Right renal cortex interstitium (tissue), 3 donors: ENCODE results near the gene RPL7A. TPM values are rescaled to one million over a fixed set of nuclear protein-coding genes. Genes with fewer than 3 reads are reported as not detected.
"Not testable (repeated sequence)": the region's sequence is repeated elsewhere in the genome, so short reads cannot be mapped to it uniquely, and the experiment has no call there.

Source experiments
- DNase-seq, 3 donors: peaks; one replicate each; pipeline ENCODE4 v3.0.0-alpha.2; 2013; ENCODE audit warnings: low read depth in 3 of 3, low spot score in 2 of 3
- polyA plus RNA-seq, 3 donors: library from polyadenylated mRNA; unstranded; fragments of 120-200 nt; gene quantifications; one replicate each; pipeline ENCODE4 v1.2.1, GENCODE V29; 2013; ENCODE audit not compliant: insufficient read length in 3 of 3

Gene RPL7A
- polyA plus RNA-seq, 3 donors: 2,744 to 2,837 (median 2,799) TPM

DNA sequence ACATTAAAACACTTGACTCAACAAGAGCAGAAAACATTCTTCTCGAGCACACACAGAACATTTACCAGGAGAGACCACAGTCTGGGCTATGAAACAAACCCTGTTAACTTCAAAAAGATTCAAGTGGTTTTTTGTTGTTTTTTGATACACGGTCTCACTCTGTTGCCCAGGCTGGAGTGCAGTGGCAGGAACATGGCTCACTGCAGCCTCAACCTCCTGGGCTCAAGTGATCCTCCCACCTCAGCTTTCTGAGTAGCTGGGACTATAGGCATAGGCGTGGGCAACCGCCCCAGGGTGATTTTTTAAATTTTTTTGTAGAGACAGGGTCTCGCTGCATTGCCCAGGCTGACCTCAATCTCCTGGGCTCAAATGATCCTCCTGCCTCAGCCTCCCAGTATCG lies 21.0 kb upstream of the RPL7A start:
- DNase-seq: not testable (repeated sequence)

DNA sequence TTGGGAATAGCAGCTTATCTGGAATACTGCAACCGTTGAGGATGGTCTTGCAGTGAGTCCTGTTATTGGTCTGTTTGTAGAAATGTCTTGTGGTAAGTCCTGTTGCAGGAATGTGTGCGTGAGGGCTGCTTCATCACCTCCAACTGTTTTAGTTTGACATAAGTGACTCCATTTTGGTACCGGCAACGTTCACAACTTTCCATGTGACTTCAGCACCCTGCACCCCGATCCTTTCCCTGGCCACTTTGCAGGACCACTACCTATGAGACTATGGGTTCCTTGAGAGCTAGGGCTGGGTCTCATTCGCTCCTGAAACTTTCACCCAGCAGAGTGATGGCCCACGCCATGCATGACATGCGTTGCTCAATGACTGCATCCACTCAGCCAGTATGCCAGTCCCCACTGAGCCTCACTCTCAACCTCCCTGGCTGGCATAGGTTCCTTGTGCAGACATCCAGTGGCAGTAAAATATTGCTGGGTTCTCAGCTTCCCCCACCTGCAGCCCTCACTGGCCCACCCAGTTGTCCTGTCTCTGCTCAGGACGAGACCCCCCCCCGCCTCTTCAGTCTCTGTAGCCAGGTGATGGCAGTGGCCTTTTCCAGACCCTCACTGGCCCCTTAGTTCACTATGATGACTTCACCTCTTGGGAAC lies 20.1 kb upstream of the RPL7A start:
- DNase-seq: no peak

DNA sequence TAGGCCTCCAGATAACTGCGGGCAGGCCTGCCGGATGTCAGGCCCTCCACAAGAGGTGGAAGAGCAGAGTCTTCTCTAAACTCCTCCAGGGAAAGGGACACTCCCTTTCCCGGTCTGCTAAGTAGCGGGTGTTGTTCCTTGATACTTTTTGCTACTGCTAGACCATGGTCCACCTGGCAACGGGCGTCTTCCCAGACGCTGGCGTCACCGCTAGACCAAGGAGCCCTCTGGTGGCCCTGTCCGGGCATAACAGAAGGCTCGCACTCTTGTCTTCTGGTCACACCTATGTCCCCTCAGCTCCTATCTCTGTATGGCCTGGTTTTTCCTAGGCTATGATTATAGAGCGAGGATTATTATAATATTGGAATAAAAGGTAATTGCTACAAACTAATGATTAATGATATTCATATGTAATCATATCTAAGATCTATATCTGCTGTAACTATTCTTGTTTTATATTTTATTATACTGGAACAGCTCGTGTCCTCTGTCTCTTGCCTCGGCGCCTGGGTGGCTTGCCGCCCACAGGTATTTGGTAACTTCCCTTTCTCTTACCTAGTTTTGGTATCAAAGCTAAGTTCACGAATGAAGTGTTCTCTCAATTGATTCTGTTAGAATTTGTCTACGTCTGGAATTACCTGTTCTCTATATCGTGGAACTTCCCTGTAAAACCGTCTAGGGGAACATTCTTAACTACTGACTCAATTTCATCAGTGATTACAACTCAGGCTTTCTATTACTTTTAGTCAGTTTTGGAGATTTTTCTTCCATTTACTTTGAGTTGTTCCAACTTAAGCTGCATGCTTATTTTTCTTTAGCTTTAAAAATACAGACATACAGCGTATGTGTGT lies 18.5 kb upstream of the RPL7A start:
- DNase-seq: not testable (repeated sequence)

DNA sequence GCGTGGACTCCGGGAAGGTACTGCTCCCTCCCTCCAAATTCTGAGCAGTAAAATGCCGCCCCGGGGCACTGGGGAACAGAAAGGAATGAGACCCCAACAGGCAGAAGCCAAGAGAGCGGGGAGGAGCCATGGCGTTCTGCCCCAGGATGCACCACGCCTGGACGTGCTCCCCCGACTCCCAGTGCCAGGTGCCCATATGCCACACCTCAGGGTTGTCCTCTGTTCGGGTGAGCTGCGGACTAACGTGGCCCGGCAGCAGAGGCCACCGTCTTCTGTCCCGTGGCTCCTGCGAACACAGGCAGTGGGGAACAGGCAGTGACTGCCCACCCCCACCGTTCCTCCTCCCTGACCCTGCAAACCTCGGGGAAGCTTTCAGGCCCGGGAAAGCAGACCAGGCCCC lies 16.8 kb upstream of the RPL7A start:
- no peak for DNase-seq

DNA sequence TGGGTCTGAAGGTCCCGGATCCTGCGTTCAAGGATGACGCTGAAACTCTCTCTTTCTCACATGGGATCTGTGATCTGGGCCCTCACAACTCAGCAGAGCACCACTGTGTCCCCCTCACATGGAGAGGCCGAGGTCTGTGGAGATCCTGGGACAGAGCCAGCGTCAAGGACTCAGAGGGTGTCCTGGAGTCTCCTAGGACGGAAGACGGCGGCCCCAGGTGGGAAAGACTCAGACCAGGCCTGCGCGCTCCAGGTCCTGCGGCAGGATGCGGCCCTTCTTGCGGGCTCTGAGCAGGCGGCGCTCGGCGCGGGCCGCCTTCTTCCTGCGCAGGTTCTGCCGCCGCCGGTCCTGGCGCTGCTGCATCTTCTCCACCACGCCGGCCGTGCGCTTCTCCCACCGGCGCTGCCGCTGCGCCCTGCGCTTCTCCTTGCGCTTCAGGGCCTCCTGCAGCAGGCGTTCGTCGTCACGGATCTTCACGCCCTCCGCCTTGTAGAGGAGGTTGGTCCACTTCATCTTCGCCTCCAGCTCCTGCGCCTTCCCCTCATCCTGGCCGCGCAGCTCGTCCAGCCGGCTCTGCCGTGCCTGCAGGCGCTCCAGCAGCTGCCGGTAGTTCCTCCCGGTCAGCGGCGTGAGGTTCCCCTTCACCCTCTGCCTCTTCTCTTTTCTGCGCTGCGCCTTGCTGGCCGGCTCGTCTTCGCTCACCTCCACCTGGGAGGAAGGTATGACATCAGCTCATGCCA lies 16.2 kb upstream of the RPL7A start:
- no peak for DNase-seq

DNA sequence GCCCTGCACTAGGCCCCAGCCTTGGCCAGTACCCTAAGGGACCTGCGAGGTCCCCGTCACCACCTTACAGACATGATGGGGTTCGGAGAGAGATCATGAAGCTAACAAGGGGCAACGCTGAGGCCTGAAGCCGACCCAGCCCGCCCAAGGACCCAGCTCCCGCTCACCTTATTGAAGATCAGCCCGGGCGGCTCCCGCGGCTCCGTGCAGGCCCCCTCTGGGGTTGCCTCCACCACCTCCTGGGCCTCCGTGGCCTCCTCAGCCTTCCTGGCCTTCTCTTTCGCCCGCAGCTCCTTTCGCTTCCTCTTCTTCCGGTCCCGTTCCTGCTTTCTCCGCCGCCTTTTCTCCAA lies 15.7 kb upstream of the RPL7A start:
- no peak for DNase-seq

DNA sequence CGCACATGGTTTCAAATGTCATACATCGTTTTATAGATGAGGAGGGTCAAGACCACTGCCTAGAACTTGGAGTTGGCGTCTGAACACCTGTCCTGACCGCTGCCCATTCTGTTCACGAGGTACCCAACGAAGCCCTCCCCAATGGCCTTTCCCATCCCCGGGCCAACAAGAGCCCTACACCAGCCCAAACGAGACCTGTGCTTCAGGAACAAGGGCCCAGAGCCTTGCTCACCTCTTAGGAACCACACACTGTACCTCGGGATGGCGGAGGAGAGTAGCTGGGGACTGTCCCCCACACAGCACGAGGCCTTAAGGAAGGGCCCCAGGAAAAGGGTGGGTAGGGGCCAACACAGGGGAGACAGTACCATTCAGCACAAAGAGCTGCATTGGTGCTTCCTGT lies 15.0 kb upstream of the RPL7A start:
- no peak for DNase-seq

DNA sequence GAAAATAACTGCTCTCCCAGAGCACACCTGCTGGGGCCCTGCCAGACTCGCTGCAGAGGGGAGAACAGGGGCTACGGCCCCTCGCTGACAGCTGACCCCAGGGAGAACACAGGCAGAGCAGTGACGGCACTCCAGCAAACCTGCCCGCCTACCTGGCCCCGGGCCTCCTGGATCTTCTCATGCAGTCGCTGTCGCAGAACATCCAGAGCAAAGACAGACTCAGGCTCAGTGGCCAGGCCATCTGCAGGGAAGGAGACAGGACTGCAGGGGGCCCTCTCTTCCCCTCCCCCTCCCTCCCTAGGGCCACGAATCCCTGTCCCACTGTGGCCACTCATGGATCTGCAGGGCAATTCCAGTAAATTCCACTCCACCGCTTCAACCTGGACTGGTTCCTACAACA lies 14.5 kb upstream of the RPL7A start:
- no peak for DNase-seq

DNA sequence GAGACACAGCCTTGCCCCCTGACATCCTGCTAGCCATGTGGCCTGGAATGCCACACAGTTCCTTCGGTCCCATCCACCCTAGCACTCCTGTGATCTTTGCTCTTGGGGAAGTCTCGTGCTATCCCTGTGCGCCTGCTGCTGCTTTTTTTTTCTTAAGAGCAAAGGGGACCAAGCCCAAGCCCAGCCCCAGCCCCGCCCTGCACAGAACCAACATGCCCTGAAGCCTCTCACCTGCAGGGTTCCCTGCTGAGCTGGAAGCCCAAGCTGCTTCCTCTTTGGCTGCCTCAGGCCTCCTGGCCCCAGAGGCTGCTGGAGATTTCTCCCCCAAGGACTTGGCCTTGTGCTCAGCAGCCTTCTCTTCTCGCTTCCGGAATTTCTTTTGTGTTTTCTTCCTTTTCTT lies 13.9 kb upstream of the RPL7A start:
- DNase-seq: no peak

DNA sequence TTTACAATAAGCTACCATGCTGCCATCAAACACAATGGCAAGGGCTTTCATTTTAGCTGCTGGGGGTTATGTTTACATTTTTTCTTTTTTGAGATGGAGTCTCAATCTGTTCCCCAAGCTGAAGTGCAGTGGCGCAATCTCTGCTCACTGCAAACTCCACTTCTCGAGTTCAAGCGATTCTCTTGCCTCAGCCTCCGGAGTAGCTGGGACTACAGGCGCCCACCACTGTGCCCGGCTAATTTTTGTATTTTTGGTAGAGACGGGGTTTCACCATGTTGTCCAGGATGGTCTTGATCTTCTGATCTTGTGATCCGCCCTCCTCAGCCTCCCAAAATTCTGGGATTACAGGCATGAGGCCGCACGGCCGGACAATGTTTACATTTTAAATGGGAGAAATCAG lies 13.1 kb upstream of the RPL7A start:
- DNase-seq: not testable (repeated sequence)

DNA sequence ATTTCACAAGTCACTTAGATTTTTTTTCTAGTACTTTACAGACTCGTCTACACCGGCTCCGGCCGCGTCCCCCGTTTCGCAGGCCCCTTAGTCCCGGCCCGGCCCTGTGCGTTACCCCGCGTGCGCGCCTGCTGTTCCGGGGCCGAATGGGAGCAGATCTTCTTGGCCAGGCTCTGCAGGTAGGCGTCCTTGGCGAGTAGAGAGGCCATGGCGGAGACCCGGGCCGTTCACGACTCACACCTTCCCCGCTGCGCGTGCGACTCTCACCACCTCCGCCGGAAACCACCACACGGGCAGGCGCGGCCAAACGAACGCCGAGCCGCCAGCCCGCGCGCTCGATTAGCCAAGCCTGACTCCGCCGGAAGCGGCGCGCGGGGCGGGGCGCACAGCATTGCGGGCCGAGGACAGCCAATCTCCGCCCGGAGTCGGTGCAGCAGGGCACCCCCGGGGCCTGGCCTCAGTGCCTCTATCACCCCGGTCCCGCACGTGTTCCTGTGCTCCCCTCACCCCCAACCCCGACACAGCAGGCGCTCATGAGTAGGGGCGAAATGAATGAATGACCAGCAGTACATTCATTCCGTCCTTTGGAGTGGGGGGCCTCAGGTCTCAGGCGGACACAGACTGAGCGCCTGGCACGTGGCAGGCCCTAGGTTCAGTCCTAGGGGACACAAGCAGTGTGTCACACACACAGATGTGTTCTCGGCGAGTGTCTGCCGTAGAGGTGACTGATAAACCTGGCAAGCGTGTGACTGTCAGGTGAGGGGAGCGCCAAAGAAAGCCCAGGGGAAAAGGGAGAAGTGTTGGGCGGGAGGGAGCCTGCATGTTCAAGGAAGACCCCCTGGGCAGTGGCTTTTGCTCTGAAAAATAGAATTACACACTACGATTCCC lies 11.8 kb upstream of the RPL7A start, which contains the start of gene SURF6:
Gene SURF6, minus strand, starts transcription at position 265 of the 888 bp plus-strand sequence. Its CDS starts 56 bp downstream, at position 209.
- DNase-seq: peak in 2 of 3 donors; percentile 69 to 83

DNA sequence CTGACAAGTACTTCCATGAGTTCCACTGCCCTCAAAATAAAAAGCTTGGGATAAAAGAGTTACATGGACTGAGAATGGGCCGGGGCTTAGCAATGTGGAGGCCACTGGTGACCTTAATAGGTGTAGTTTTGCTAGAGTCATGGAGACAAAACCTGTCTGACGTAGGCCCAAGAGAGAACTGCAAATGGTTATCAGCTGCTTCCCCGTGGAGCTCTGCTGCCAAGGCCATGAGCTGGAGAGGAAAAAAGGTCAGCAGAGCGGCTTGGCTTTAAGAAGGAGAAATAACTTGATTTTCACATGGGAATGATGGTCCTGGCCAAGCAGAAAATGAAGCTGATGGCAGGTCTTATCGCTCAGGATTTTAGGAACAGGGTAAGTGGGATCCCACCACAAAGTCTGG lies 8.4 kb upstream of the RPL7A start:
- DNase-seq: no peak

DNA sequence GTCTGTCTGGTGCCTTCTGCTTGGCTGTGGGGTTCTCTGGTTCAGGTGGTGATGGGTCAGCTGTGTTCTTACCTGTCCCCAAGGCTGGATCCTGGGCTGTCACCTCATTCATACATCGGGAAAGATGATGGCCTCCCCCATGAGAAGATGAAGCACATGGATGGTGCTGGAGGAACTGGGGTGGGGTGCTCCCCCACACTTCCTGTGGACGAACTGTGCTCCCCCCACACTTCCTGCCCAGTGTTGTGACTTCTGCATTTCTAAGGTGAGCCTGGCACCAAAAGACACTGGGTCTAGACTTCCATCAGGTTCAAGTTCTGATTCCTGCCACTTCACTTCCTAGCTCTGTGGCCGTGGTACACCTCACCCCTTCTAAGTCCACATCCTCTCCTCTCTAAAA lies 7.8 kb upstream of the RPL7A start:
- no peak for DNase-seq

DNA sequence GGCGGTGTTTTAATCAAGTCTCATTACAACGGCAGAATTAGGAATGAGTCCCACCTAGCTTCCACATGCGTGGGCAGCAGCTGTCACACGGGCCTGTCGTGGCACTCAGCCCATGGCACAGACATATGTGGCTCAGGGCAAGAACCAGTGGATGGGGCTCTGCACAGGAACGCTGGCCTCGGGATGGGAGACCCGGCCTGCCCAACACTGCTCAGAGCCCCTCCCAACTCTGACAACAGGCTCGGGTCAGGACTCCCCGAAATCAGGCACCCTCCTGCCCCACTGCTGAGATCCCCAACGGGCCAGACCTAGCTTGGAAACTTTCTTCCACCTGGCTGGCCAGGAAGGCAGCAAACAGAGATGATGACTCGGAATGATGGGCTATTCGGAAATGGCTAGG lies 7.1 kb upstream of the RPL7A start:
- no peak for DNase-seq

DNA sequence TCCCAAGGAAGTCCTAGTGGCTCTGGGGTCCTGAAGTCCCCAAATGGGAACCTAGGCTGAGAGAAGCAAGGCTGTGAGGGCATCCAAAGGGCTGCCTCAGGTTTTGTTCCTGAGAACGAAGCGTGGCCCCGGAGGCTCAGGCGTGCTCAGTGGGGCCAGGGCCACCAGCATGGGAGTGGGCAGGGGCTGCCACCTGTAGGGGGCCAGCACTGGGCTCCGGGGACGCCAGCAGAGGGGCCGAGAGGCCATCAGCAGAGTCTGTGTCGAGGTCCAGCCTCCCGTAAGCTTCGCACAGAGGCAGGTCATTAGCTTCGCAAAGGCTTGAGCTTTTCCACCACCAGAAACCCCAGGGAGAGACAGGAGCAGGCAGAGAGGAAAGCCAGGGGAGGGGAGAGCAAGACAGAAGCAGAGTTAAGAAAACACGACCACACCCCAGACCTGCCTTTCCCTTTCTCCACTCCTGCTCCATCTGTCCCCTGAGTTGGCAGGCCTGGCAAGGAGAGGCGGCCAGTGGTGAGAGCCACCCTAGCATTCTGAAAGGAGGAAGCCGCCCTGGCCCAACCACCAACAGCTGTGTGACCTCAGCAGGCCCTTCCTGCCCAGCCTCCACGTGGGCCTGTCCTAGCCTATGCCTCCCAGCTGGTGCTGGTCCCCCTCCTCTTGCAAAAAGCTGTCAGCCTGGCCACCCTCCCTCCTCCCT lies 6.5 kb upstream of the RPL7A start:
- no peak for DNase-seq

DNA sequence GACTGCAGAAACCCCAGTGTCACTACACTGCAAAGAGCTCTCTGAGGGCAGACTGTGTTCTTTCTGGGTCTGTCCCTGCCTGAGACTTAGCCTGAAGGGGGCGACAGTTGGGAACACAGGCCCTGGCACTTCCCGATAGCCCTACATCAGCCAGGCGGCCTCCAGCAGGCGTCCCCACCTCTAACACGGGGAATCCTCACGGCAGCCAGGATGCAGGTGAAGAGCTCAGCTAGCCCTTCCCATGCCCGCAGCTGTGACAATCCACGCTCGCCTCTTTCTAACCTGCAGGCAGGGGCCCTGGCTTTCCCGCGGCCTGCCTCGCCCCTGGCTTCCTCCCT lies 6.0 kb upstream of the RPL7A start:
- no peak for DNase-seq

DNA sequence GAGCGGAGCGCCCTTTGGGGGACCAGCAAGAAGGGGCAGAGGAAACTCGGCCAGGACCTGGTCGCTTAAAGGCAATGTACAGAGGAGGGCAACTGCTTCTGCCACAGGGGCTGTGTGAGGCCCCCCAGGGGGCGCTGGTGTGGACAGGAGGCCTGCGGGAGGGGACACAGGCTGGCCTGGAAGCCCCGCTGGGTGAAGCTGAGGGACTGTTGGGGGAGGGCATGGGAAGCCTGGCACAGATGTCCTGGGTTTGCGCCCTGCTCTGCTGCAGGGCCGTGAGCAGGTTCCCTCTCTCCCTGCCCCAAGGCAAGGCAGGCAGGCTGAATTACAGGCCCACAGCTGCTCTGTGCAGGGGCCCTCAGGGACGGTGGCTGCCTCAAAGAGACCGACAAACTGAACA lies 5.4 kb upstream of the RPL7A start:
- DNase-seq: no peak

DNA sequence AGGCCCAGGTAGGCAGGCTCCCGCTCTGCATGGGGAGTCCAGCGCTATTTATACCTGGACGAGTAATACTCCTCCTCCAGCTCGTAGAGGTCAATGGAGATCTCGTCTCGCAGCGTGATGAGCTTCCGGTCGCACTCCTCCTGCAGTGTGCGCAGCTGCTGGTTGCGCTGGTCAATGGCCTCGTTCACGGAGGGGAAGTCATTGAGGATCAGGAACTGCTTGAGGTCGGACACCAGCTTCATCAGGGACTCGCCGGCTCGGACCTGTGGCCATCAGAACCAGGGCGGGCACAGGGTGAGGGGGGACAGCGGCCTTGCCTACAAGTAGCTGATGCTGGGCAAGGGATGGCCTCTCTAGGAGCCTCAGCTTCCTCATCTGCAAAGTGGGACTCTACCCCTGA lies 3.9 kb upstream of the RPL7A start:
- DNase-seq: no peak

DNA sequence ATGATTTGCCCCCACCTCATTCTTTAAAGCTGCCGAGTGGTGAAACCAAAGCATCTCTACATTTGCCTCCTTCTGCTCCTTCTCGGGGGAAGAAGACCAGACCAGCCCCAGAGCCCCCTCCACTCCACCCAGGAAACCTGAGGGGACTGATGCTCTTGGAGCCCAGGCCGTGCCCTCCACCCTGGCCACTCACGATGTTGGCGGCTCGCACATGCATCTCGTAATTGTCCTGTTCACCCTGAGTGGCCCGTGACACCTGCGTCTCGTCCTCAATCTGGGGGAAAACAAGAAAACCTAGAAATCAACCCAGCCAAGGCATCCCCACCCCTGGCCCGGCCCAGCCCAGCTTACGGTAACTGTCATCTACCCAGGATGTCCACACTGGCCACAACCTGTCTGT lies 3.0 kb upstream of the RPL7A start:
- DNase-seq: no peak

DNA sequence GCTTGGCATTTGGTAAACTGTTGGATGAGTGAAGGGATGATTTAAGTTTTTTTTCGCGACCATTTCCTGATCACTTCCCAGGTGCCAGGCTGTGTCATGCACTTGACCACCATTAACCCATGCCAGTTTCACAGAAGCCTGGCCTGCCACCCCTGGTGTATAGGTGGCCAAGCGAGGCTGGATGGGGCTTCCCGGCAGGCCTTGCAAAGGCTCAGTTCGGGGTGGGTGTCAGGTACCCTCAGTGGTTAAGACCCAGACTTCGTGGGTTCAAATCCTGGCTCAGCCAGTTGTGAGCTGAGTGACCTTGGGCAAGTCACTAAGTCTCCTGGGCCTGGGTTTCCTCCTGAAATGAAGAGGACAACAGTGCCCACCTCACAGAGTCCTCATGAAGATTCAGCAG lies 2.4 kb upstream of the RPL7A start:
- DNase-seq: no peak
